Hepatocyte (in vitro differentiated cells): ENCODE results near the gene CHMP6.

Experiments used
- CTCF ChIP-seq: fragments of 200-600 bp; sonication (generic); IDR thresholded peaks from 2 replicates; pipeline ENCODE4 v1.5.1; 2016; ENCODE audit warnings: antibody characterized with exemption, mild to moderate bottlenecking; ENCODE audit not compliant: poor library complexity
- EZH2 ChIP-seq: fragments of 200-600 bp; sonication (generic); IDR thresholded peaks from 2 replicates; pipeline ENCODE4 v1.6.1; 2016; ENCODE audit warnings: antibody characterized with exemption, mild to moderate bottlenecking, borderline replicate concordance

- TF ChIP-seq EZH2 = no peak
- TF ChIP-seq CTCF = no peak
These were observed 53.3 kb downstream of the CHMP6 start for GRCh38 chr17:81044764-81045589.
